ENCODE measurements around the gene MINPP1. TPM values are rescaled to one million over a fixed set of nuclear protein-coding genes. Genes with fewer than 3 reads are reported as not detected.

Gene MINPP1
- total and polyA plus RNA-seq, 10 donors, result 5.1 to 21.3 (median 10.5) TPM

GRCh38 chr10:87532696-87533095, 28.0 kb downstream of the MINPP1 start:
- peaks cover 0 to 10% (median 3%) of the 10 kb centered on the region in 8 donors for H3K9me3 ChIP-seq
- no peak overlapping the region for H3K4me3 ChIP-seq
- peaks cover 0 to 35% (median 17%) of the 10 kb centered on the region in 6 donors for H3K36me3 ChIP-seq
- H3K4me1 ChIP-seq, result peaks cover 0 to 20% (median 0%) of the 10 kb centered on the region in 6 donors
- intact Hi-C loops (cut with DNase I; ENCODE audit: low total_unique reads), result loop anchor here (10.0 kb wide), 1 partner anchor 202 kb away; no protein-coding TSS in a partner anchor
- H3K27me3 ChIP-seq (replicated peaks in 1 of 7), result no peaks in the 10 kb centered on the region
- DNase-seq, result no peak
- TF ChIP-seq POLR2A (IDR thresholded peaks at IDR 0.05) (no peak), CTCF (IDR thresholded peaks at IDR 0.05 in 8 of 11, conservative IDR thresholded peaks at IDR 0.05 in 3 of 11) (no peak), POLR2AphosphoS5 (IDR thresholded peaks at IDR 0.05) (no peak)
- H3K27ac ChIP-seq, result peak overlapping the region in 6 of 8 donors; percentile 16 to 60 (median 41)

GRCh38 chr10:87534173-87534858, 29.6 kb downstream of the MINPP1 start:
- 92 to 97% (median 95%) methylated on average over 3 of the region's 3 CpGs for WGBS, 5 donors
- intact Hi-C loops (cut with DNase I; ENCODE audit: low total_unique reads), result loop anchor here (10.0 kb wide), 1 partner anchor 200 kb away; no protein-coding TSS in a partner anchor
- peaks cover 0 to 10% (median 3%) of the 10 kb centered on the region in 8 donors for H3K9me3 ChIP-seq
- TF ChIP-seq POLR2AphosphoS5 (IDR thresholded peaks at IDR 0.05) (no peak), POLR2A (IDR thresholded peaks at IDR 0.05) (no peak), CTCF (IDR thresholded peaks at IDR 0.05 in 8 of 11, conservative IDR thresholded peaks at IDR 0.05 in 3 of 11) (no peak)
- DNase-seq, result no peak
- H3K4me3 ChIP-seq, result no peak overlapping the region
- no peaks in the 10 kb centered on the region for H3K27me3 ChIP-seq (replicated peaks in 1 of 7)
- peaks cover 0 to 35% (median 17%) of the 10 kb centered on the region in 6 donors for H3K36me3 ChIP-seq
- peaks cover 0 to 20% (median 0%) of the 10 kb centered on the region in 6 donors for H3K4me1 ChIP-seq
- H3K27ac ChIP-seq, result no peak overlapping the region

GRCh38 chr10:87538092-87539015, 33.7 kb downstream of the MINPP1 start:
- Histone ChIP-seq H3K4me1 (peaks cover 0 to 5% (median 0%) of the 10 kb centered on the region in 6 donors), H3K27ac (no peak overlapping the region), H3K4me3 (no peak overlapping the region), H3K9me3 (peaks cover 0 to 17% (median 10%) of the 10 kb centered on the region in 8 donors), H3K27me3 (replicated peaks in 1 of 7) (no peaks in the 10 kb centered on the region), H3K36me3 (peaks cover 0 to 47% (median 9%) of the 10 kb centered on the region in 6 donors)
- intact Hi-C loops (cut with DNase I; ENCODE audit: low total_unique reads), result loop anchor here (10.0 kb wide), 1 partner anchor 196 kb away; no protein-coding TSS in a partner anchor
- TF ChIP-seq POLR2AphosphoS5 (IDR thresholded peaks at IDR 0.05) (no peak), POLR2A (IDR thresholded peaks at IDR 0.05) (no peak), CTCF (IDR thresholded peaks at IDR 0.05 in 8 of 11, conservative IDR thresholded peaks at IDR 0.05 in 3 of 11) (no peak)
- no peak for DNase-seq
- 83 to 92% (median 89%) methylated on average over 7 of the region's 7 CpGs for WGBS, 5 donors
